Tibial artery (tissue), 4 donors: ENCODE data around the gene CHRNE.
"Not testable (repeated sequence)": the region's sequence is repeated elsewhere in the genome, so short reads cannot be mapped to it uniquely, and the experiment has no call there.

Source experiments
- DNase-seq, 2 donors: peaks; one replicate each; pipeline ENCODE4 v3.0.0-alpha.2; 2019
- H3K27ac ChIP-seq, 2 donors: fragments of 200-600 bp; sonication (generic) in 1 of 2; 1 replicate in 1 of 2; 2 replicates in 1 of 2; pipeline ENCODE4 v1.5.1; 2018 to 2019; ENCODE audit warnings: mild to moderate bottlenecking in 1 of 2
- H3K27me3 ChIP-seq, 2 donors: fragments of 200-600 bp; sonication (generic) in 1 of 2; one replicate each; pipeline versions ENCODE4 v1.5.1 to v1.6.0; 2016 to 2019
- H3K36me3 ChIP-seq, 3 donors: fragments of 200-600 bp; sonication (generic) in 2 of 3; one replicate each; pipeline ENCODE4 v1.5.1; 2016 to 2019; ENCODE audit warnings: mild to moderate bottlenecking in 2 of 3
- H3K4me1 ChIP-seq, 4 donors: fragments of 200-600 bp; sonication (generic) in 2 of 4; 1 replicate in 3 of 4; 2 replicates in 1 of 4; pipeline ENCODE4 v1.5.1; 2016 to 2019
- H3K4me3 ChIP-seq, 2 donors: fragments of 200-600 bp; sonication (generic) in 1 of 2; 1 replicate in 1 of 2; 2 replicates in 1 of 2; pipeline ENCODE4 v1.5.1; 2018 to 2019; ENCODE audit warnings: mild to moderate bottlenecking in 2 of 2
- H3K9me3 ChIP-seq, 3 donors: fragments of 200-600 bp; sonication (generic) in 1 of 3; one replicate each; pipeline ENCODE4 v1.5.1; 2016 to 2019
- intact Hi-C: fragments of 100-400 bp; cut with DNase I; formaldehyde crosslinking; loops from one replicate; pipeline ENCODE4 v1.15.0; 2023; ENCODE audit warnings: low total_unique reads
- TF ChIP-seq, protein P1 (sequence below), 2 experiments: fragments of 200-600 bp in 1 of 2; fragments of 450-650 bp in 1 of 2; IDR thresholded peaks; one replicate each; pipeline ENCODE4 v1.5.1; 2017 to 2019; ENCODE audit warnings: antibody characterized with exemption in 2 of 2, mild to moderate bottlenecking in 1 of 2, moderate library complexity in 1 of 2

The CHRNE gene

GRCh38 chr17:4933646-4934045, 30.7 kb upstream of the CHRNE start:
- DNase-seq, result no peak
- TF ChIP-seq, protein P1, sequence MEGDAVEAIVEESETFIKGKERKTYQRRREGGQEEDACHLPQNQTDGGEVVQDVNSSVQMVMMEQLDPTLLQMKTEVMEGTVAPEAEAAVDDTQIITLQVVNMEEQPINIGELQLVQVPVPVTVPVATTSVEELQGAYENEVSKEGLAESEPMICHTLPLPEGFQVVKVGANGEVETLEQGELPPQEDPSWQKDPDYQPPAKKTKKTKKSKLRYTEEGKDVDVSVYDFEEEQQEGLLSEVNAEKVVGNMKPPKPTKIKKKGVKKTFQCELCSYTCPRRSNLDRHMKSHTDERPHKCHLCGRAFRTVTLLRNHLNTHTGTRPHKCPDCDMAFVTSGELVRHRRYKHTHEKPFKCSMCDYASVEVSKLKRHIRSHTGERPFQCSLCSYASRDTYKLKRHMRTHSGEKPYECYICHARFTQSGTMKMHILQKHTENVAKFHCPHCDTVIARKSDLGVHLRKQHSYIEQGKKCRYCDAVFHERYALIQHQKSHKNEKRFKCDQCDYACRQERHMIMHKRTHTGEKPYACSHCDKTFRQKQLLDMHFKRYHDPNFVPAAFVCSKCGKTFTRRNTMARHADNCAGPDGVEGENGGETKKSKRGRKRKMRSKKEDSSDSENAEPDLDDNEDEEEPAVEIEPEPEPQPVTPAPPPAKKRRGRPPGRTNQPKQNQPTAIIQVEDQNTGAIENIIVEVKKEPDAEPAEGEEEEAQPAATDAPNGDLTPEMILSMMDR (IDR thresholded peaks at IDR 0.05), result no peak
- Histone ChIP-seq H3K4me1 (peaks cover 0 to 22% (median 7%) of the 10 kb centered on the region in 4 donors), H3K27ac (no peak overlapping the region), H3K27me3 (no peaks in the 10 kb centered on the region), H3K36me3 (peaks cover 14 to 35% (median 14%) of the 10 kb centered on the region in 3 donors), H3K9me3 (no peaks in the 10 kb centered on the region), H3K4me3 (no peak overlapping the region)
- intact Hi-C loops, result no loop called here

DNA sequence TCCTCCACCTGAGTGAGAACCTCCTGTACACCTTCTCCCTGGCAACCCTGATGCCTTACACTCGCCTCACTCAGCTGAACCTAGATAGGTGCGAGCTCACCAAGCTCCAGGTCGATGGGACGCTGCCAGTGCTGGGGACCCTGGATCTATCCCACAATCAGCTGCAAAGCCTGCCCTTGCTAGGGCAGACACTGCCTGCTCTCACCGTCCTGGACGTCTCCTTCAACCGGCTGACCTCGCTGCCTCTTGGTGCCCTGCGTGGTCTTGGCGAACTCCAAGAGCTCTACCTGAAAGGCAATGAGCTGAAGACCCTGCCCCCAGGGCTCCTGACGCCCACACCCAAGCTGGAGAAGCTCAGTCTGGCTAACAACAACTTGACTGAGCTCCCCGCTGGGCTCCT, 29.9 kb upstream of the CHRNE start:
- Histone ChIP-seq H3K4me3 (no peak overlapping the region), H3K27ac (no peak overlapping the region), H3K36me3 (peaks cover 8 to 28% (median 11%) of the 10 kb centered on the region in 3 donors), H3K4me1 (peaks cover 0 to 13% (median 0%) of the 10 kb centered on the region in 4 donors), H3K9me3 (no peaks in the 10 kb centered on the region), H3K27me3 (no peaks in the 10 kb centered on the region)
- intact Hi-C loops, result no loop called here
- DNase-seq, result no peak
- TF ChIP-seq, protein P1 (IDR thresholded peaks at IDR 0.05), result no peak

DNA sequence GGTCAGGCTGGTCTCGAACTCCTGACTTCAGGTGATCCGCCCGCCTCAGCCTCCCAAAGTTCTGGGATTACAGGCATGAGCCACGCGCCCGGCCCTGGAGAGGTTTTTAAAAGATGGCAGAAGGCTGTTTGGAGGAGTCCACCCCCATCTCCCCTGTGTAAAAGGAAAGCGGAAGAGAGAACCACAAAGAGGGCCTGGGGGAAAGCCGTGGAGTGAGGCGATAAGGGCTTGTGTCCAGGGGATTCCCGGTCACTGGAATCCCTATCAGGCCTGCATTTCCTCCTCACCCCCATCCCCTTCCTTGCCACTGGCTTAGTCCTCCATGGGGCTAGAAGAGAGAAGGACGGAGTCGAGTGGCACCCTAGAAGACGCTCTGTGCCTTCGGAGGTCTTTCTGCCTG, 29.1 kb upstream of the CHRNE start, which contains the start of gene GP1BA:
Gene GP1BA (plus strand): TSS at position 315 of the 400 bp plus-strand sequence. CDS start 328 bp downstream, outside the sequence.
- H3K4me1 ChIP-seq, result peaks cover 0 to 9% (median 0%) of the 10 kb centered on the region in 4 donors
- H3K9me3 ChIP-seq, result no peaks in the 10 kb centered on the region
- DNase-seq, result no peak
- intact Hi-C loops, result no loop called here
- TF ChIP-seq, protein P1 (IDR thresholded peaks at IDR 0.05), result no peak
- H3K4me3 ChIP-seq, result no peak within 1 kb of the TSS
- H3K36me3 ChIP-seq, result peaks cover under 1 to 20% (median 3%) of the 10 kb centered on the region in 3 donors
- no peak within 1 kb of the TSS for H3K27ac ChIP-seq
- H3K27me3 ChIP-seq, result no peaks in the 10 kb centered on the region

- no peak for DNase-seq
- TF ChIP-seq, protein P1 (IDR thresholded peaks at IDR 0.05), result no peak
- no peaks in the 10 kb centered on the region for H3K27me3 ChIP-seq
- intact Hi-C loops, result no loop called here
- H3K36me3 ChIP-seq, result peaks cover 0 to 4% (median 0%) of the 10 kb centered on the region in 3 donors
- H3K9me3 ChIP-seq, result no peaks in the 10 kb centered on the region
- no peak overlapping the region for H3K4me3 ChIP-seq
- no peak overlapping the region for H3K27ac ChIP-seq
- H3K4me1 ChIP-seq, result peaks cover 0 to 1% (median 0%) of the 10 kb centered on the region in 4 donors
Observed at GRCh38 chr17:4928881-4929280, 26.0 kb upstream of the CHRNE start.

GRCh38 chr17:4926577-4927335, 23.9 kb upstream of the CHRNE start:
- not testable (repeated sequence) for DNase-seq

GRCh38 chr17:4921320-4921719, 18.4 kb upstream of the CHRNE start:
- H3K4me1 ChIP-seq, result no peaks in the 10 kb centered on the region
- H3K9me3 ChIP-seq, result no peaks in the 10 kb centered on the region
- no peak overlapping the region for H3K4me3 ChIP-seq
- TF ChIP-seq, protein P1 (IDR thresholded peaks at IDR 0.05), result no peak
- intact Hi-C loops, result no loop called here
- DNase-seq, result no peak
- H3K27ac ChIP-seq, result no peak overlapping the region
- no peaks in the 10 kb centered on the region for H3K36me3 ChIP-seq
- H3K27me3 ChIP-seq, result peaks cover 0 to 5% of the 10 kb centered on the region in 2 donors

More at GRCh38 chr17:4926577-4927335, 23.9 kb upstream of the CHRNE start:
- H3K9me3 ChIP-seq, H3K4me1 ChIP-seq, H3K36me3 ChIP-seq, H3K27me3 ChIP-seq, H3K27ac ChIP-seq, intact Hi-C loops, H3K4me3 ChIP-seq: not testable (repeated sequence)
